ENCODE measurements around the gene SNRNP70.

SNRNP70 gene

DNA sequence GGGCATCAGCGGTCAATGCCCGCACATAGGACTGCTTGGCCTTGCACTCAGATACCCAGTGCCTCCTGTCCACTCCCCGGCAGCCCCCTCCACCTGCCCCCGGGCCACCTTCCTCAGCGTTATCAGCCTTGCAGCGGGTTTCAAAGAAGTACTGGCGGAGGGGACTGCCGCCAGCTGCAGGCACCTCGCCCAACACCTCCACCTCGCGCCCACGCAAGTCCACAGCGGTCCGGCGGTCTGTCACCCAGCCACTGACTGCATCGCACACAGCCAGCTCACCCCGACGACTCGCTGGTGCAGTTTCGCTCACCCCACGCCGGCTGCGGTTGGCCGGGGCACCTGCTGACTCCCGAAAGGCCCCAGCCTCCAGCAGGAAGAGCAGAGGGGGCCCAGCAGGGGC lies 23.8 kb upstream of the SNRNP70 start:
- CTCF ChIA-PET, result interaction anchor here (1.0 to 2.8 kb wide), 5 partner anchors 9 to 85 kb away, joined by 3 to 13 read pairs (median 7); partner anchors contain the start of gene KCNA7
- DNase-seq (ENCODE audit: extremely low spot score), result peak; percentile 50
- POLR2A ChIA-PET, result no interaction called here
- TF ChIP-seq, protein P1, sequence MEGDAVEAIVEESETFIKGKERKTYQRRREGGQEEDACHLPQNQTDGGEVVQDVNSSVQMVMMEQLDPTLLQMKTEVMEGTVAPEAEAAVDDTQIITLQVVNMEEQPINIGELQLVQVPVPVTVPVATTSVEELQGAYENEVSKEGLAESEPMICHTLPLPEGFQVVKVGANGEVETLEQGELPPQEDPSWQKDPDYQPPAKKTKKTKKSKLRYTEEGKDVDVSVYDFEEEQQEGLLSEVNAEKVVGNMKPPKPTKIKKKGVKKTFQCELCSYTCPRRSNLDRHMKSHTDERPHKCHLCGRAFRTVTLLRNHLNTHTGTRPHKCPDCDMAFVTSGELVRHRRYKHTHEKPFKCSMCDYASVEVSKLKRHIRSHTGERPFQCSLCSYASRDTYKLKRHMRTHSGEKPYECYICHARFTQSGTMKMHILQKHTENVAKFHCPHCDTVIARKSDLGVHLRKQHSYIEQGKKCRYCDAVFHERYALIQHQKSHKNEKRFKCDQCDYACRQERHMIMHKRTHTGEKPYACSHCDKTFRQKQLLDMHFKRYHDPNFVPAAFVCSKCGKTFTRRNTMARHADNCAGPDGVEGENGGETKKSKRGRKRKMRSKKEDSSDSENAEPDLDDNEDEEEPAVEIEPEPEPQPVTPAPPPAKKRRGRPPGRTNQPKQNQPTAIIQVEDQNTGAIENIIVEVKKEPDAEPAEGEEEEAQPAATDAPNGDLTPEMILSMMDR (IDR thresholded peaks at IDR 0.05; ENCODE audit: control extremely low read depth, extremely low read depth, low read depth, missing control alignments), result no peak

DNA sequence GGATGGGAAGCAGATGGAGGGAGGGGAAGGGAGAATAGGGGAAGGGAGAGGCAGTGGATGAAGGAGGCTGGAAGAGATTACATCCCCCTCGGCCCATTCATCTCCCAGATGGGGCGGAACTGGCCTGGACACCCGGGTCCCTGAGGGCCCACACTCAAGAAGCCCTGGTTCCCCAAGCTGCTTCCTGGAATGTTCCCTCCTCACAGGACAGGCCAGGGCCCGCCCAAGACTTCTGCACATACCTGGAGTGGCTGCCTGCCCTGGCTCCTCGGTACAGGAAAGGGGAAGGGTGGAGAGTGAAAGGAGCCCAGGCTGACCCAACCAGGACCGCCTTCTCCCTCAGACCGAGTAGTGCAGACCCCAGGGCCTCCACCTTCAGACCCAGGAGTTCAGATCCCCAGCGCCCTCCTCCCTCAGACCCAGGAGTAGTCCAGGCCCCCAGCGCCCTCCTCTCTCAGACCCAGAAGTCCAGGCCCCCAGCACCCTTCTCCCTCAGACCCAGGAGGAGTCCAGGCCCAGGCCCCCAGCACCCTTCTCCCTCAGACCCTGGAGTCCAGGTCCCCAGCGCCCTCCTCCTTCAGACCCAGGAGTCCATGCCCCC lies 21.1 kb upstream of the SNRNP70 start:
- ChIA-PET CTCF (no interaction called here), POLR2A (no interaction called here)
- TF ChIP-seq, protein P1 (IDR thresholded peaks at IDR 0.05; ENCODE audit: control extremely low read depth, extremely low read depth, low read depth, missing control alignments), result no peak
- no peak for DNase-seq (ENCODE audit: extremely low spot score)

DNA sequence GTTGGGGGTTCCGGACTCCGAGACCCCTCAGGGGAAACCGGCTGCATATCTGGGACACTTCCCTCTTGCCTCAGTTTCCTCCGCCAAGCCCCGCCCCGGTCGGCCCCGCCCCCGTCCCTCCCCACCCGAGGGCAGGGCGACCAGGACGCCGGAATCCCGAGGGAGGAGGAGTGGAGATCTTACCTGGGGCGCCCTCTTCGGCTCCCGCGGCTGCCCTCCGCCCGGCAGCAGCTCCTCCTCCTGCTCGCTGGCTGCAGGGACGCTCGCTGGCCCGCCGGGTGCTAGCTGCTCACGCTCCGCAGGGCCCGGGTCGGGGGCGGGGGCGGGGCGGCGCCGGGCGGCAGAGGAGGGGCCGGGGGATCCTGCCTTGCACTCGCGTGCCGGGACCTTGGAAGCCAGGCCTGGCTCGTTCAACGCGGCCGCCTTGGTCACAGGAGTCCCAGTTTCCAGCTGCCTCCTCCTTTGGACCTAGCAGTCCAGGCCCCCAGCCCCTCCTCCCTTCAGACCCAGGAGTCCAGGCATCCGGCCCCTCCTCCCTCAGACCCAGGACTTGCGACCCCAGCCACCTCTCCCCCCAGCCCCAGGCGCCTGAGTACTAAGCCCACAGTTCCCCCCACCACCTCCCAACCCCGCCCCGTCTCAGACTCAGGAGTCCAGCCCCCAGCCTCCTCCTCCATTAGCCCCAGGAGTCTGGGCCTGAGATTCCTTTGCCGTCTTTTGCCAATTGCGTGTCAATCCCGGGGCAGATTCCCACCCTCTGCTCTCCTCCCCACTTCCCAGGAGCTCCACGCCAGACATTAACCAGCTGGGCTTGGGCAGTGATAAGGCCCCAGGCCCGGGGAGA lies 20.3 kb upstream of the SNRNP70 start, which contains the start of gene NTF4:
Gene NTF4 (minus strand): TSS at position 51 of the 844 bp plus-strand sequence. CDS start 2,821 bp downstream, outside the sequence.
- ChIA-PET POLR2A (no interaction called here), CTCF (interaction anchor here (1.2 kb wide), 1 partner anchor 9 kb away, joined by 3 read pairs; no protein-coding TSS in a partner anchor)
- no peak for DNase-seq (ENCODE audit: extremely low spot score)
- TF ChIP-seq, protein P1 (IDR thresholded peaks at IDR 0.05; ENCODE audit: control extremely low read depth, extremely low read depth, low read depth, missing control alignments), result no peak

DNA sequence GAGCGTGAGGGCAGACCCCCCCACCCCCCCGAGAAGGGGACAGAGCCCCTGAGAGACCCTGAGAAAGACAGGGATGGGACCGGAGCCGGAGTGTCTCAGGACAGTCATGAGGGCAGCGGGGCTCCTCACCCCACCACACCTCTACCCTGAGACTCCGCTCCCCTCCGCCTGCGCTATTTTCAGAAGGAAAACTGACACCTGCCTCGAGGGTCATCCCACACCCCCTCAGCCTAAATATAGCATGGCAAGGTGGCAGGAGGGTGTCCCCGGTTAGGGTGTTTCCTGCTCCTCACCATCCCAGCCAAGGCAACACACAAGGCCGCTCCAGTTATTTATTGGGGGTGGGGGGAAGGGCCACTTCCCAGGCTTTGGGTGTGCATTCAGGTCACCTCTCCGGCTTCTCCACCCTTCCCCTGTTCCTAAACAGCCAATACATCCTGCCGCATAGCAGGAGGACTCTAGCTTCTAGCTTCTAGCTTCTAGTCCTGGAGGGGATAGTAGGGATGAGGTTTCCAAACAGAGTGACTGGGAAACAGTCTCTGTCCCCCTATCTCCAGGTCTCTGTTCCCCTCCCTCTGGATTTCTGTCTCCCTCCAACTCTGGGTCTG lies 19.2 kb upstream of the SNRNP70 start:
- ChIA-PET POLR2A (no interaction called here), CTCF (interaction anchor here (1.2 kb wide), 1 partner anchor 8 kb away, joined by 3 read pairs; no protein-coding TSS in a partner anchor)
- no peak for DNase-seq (ENCODE audit: extremely low spot score)
- TF ChIP-seq, protein P1 (IDR thresholded peaks at IDR 0.05; ENCODE audit: control extremely low read depth, extremely low read depth, low read depth, missing control alignments), result no peak

DNA sequence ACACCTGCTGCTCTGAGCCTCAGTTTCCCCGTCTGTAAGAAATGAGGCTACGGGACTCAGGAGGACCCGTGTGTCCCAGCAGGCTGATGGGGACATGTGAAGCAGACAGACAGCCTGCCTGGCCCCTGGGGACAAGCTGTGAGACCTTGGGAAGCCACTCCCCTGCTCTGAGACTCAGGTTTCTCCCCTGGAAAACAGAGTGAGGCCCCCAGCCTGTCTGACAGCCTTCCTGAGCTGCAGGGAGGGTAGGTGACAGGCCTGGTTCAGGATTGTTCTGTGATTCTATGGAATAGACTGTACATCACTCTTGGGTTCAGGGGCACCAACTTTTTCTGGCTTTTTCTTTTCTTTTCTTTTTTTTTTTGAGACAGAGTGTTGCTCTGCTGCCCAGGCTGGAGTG lies 17.7 kb upstream of the SNRNP70 start:
- DNase-seq (ENCODE audit: extremely low spot score), result no peak
- ChIA-PET POLR2A (no interaction called here), CTCF (interaction anchor here (3.9 kb wide), 1 partner anchor 30 kb away, joined by 13 read pairs; no protein-coding TSS in a partner anchor)
- TF ChIP-seq, protein P1 (IDR thresholded peaks at IDR 0.05; ENCODE audit: control extremely low read depth, extremely low read depth, low read depth, missing control alignments), result no peak

DNA sequence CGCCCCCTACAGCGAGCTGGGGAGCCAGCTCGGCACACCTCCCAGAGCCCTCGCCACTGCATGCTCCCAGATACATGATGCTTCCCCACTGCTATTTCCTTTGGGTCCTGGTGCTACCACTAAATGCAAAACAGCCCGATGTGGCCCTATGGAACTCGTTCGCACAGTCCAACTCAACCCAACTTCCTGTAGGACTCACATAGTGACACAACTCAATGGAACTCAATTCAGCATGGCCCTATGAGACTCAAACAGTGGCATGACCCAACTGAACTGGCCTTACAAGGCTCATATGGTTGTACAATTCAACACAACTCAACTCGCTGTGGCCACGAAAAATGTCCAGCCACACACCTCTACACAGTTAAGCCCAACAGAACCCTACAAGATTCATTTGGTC lies 16.2 kb upstream of the SNRNP70 start:
- ChIA-PET POLR2A (no interaction called here), CTCF (interaction anchor here (1.0 to 3.9 kb wide), 5 partner anchors 9 to 273 kb away, joined by 3 to 13 read pairs (median 4); no protein-coding TSS in a partner anchor)
- TF ChIP-seq, protein P1 (IDR thresholded peaks at IDR 0.05; ENCODE audit: control extremely low read depth, extremely low read depth, low read depth, missing control alignments), result no peak
- no peak for DNase-seq (ENCODE audit: extremely low spot score)
